Sigmoid colon (tissue), 7 donors: ENCODE data around the gene TTC6. TPM values are rescaled to one million over a fixed set of nuclear protein-coding genes. Genes with fewer than 3 reads are reported as not detected.

Experiments
- DNase-seq: peaks from one replicate; pipeline ENCODE4 v3.0.0-alpha.2; 2019
- H3K27ac ChIP-seq, 4 donors: fragments of 200-600 bp; sonication (generic); one replicate each; pipeline ENCODE4 v1.5.1; 2016 to 2019; ENCODE audit warnings: mild to moderate bottlenecking in 1 of 4
- H3K27me3 ChIP-seq, 3 donors: fragments of 200-600 bp; sonication (generic); one replicate each; pipeline ENCODE4 v1.5.1; 2019; ENCODE audit warnings: mild to moderate bottlenecking in 1 of 3
- H3K36me3 ChIP-seq, 4 donors: fragments of 200-600 bp; sonication (generic); one replicate each; pipeline ENCODE4 v1.5.1; 2016 to 2019
- H3K4me1 ChIP-seq, 4 donors: fragments of 200-600 bp; sonication (generic); one replicate each; pipeline ENCODE4 v1.5.1; 2017 to 2019
- H3K4me3 ChIP-seq, 4 donors: fragments of 200-600 bp; sonication (generic); one replicate each; pipeline ENCODE4 v1.5.1; 2017 to 2019; ENCODE audit warnings: mild to moderate bottlenecking in 2 of 4, moderate library complexity in 1 of 4
- H3K9me3 ChIP-seq, 4 donors: fragments of 200-600 bp in 3 of 4; sonication (generic) in 3 of 4; one replicate each; pipeline versions ENCODE4 v1.5.1 to v1.6.1; 2013 to 2019
- CTCF ChIP-seq, 4 experiments: fragments of 450-650 bp in 3 of 4; fragments of 200-600 bp in 1 of 4; IDR thresholded peaks; one replicate each; pipeline ENCODE4 v1.5.1; 2016 to 2019; ENCODE audit warnings: antibody characterized with exemption in 4 of 4, mild to moderate bottlenecking in 3 of 4, moderate library complexity in 2 of 4
- EP300 ChIP-seq, 4 donors: sonication (generic); formaldehyde crosslinking; IDR thresholded peaks; one replicate each; pipeline ENCODE4 v1.6.1; 2017; ENCODE audit warnings: antibody characterized with exemption in 4 of 4
- POLR2A ChIP-seq, 2 donors: fragments of 450-650 bp; IDR thresholded peaks; one replicate each; pipeline ENCODE4 v1.6.1; 2016; ENCODE audit warnings: antibody characterized with exemption in 2 of 2, mild to moderate bottlenecking in 2 of 2, moderate library complexity in 2 of 2
- POLR2AphosphoS5 ChIP-seq, 4 donors: sonication (generic); formaldehyde crosslinking; IDR thresholded peaks; one replicate each; pipeline ENCODE4 v1.6.1; 2017; ENCODE audit warnings: antibody characterized with exemption in 4 of 4
- WGBS, 2 donors: extraction: QIAGEN DNeasy Blood & Tissue Kit; methylation state at CpG; one replicate each; pipeline ENCODE4 v1.1.7; 2013; 5-methylcytosine and 5-hydroxymethylcytosine counted together
- intact Hi-C: fragments of 100-400 bp; cut with DNase I; formaldehyde crosslinking; loops from one replicate; pipeline ENCODE4 v1.15.1; 2023
- polyA plus RNA-seq, 3 donors: library from polyadenylated mRNA; stranded (reverse); fragments of 200-250 nt; gene quantifications; one replicate each; pipeline ENCODE4 v1.2.3, GENCODE V29; 2013
- total RNA-seq, 4 donors: library from RNA; depleted of rRNA; stranded (reverse); fragments of >200 nt; gene quantifications; one replicate each; pipeline ENCODE4 v1.1.0, GENCODE V29; 2016
- donor health status: healthy with polysubstance abuse.
- donor health status: Bipolar disorder and iron deficiency.
- donor health status: healthy.

The TTC6 gene
- total and polyA plus RNA-seq, 7 donors, result 0.23 to 1.1 TPM; not detected in 5

GRCh38 chr14:37608649-37609048 is 13.2 kb downstream of the TTC6 start:
- Histone ChIP-seq H3K9me3 (peaks cover 0 to 3% (median 0%) of the 10 kb centered on the region in 4 donors), H3K27ac (no peak overlapping the region), H3K27me3 (peaks cover 10 to 91% (median 32%) of the 10 kb centered on the region in 3 donors), H3K4me1 (no peaks in the 10 kb centered on the region), H3K4me3 (no peak overlapping the region), H3K36me3 (no peaks in the 10 kb centered on the region)
- TF ChIP-seq POLR2AphosphoS5 (IDR thresholded peaks at IDR 0.05) (no peak), CTCF (IDR thresholded peaks at IDR 0.05) (no peak), POLR2A (IDR thresholded peaks at IDR 0.05) (no peak), EP300 (IDR thresholded peaks at IDR 0.05) (no peak)
- WGBS, 2 donors, result 76 to 90% methylated on average over 3 of the region's 3 CpGs
- intact Hi-C loops, result no loop called here
- no peak for DNase-seq

DNA sequence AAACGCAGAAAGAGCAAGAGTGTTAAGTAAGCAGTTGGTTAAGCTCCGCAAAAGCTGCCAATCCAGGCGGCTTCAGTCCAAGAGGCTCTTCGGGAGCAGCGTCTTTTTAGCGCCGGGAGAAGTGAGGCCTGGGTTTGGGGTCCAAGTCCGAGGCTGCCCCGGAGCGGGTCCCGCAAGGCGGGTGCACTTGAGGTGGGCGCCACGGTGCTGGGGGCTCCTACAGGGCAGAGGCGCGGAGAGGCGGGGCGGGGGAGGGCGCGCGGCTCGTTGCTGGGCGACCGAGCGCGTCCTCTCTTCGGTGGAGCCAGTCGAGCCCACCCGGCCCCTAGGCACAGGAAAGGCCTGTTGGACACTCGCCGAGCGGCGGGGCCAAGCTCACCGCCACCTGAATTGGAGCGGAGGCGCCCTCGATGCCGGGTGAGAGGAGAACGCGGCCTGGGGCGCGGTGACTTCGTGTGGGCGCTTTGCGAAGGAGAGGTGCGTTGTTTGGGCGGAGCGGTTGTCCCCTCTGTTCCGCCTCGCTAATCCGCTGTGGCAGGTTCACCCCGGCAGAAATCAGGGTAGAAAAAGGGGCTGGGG is 15.6 kb downstream of the TTC6 start:
- Histone ChIP-seq H3K27me3 (peaks cover 10 to 74% (median 20%) of the 10 kb centered on the region in 3 donors), H3K9me3 (peaks cover 6 to 9% (median 8%) of the 10 kb centered on the region in 4 donors), H3K27ac (no peak overlapping the region), H3K36me3 (no peaks in the 10 kb centered on the region), H3K4me3 (no peak overlapping the region), H3K4me1 (no peaks in the 10 kb centered on the region)
- intact Hi-C loops, result no loop called here
- TF ChIP-seq POLR2A (IDR thresholded peaks at IDR 0.05) (no peak), CTCF (IDR thresholded peaks at IDR 0.05) (no peak), EP300 (IDR thresholded peaks at IDR 0.05) (no peak), POLR2AphosphoS5 (IDR thresholded peaks at IDR 0.05) (no peak)
- no peak for DNase-seq
- WGBS, 2 donors, result 38 to 77% methylated on average over 52 of the region's 52 CpGs

DNA sequence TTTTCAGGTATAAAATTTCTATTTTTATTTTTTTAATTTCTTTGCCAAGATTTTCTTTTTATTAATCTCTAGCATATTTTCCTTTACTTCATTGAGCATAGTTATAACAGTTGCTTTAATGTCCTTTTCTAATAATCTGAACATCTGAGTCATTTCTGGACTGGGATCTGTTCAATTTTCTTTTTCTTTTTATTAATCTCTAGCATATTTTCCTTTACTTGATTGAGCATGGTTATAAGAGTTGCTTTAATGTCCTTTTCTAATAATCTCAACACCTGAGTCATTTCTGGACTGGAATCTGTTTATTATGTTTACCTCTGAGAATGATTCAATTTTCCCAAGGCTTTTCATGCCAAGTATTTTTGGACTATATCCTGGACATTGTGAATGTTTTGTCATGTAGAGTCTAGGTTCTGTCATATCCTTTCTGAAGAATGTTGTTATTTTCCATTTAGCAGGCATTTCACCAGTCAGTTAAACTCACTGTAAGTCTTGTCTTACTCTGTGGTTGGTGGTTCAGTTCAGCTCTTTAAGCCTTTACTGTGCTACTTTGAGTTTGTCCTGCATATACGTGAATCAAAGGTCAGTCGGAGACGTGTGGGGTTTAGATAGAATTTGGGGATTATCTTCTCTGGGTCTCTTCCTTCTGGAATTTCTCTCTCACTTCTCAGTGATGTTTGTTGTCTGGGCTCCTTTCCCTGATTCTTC is 20.3 kb downstream of the TTC6 start:
- Histone ChIP-seq H3K36me3 (no peaks in the 10 kb centered on the region), H3K4me1 (no peaks in the 10 kb centered on the region), H3K4me3 (no peak overlapping the region), H3K9me3 (peaks cover 6 to 10% (median 8%) of the 10 kb centered on the region in 4 donors), H3K27me3 (peaks cover 10 to 36% (median 20%) of the 10 kb centered on the region in 3 donors), H3K27ac (no peak overlapping the region)
- intact Hi-C loops, result no loop called here
- no peak for DNase-seq
- TF ChIP-seq POLR2A (IDR thresholded peaks at IDR 0.05) (no peak), POLR2AphosphoS5 (IDR thresholded peaks at IDR 0.05) (no peak), EP300 (IDR thresholded peaks at IDR 0.05) (no peak), CTCF (IDR thresholded peaks at IDR 0.05) (no peak)
- 97% methylated on average over 3 of the region's 3 CpGs for WGBS, 2 donors

DNA sequence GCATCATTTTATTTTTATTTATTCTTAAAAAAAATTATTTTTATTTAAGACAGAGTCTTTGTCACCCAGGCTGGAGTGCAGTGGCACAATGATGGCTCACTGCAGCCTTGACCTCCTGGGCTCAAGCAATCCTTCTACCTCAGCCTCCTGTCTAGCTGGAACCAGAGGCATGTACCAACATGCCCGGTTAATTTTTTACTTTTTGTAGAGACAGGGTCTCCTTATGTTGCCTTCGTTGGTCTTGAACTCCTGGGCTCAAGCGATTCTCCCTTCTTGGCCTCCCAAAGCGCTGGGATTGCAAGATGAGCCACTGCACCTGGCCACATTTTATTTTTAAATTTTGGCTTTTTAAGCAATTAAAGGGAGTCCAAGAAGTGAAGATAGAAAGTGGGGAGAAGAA is 21.4 kb downstream of the TTC6 start:
- Histone ChIP-seq H3K27ac (no peak overlapping the region), H3K36me3 (no peaks in the 10 kb centered on the region), H3K4me3 (no peak overlapping the region), H3K27me3 (peaks cover 3 to 36% (median 15%) of the 10 kb centered on the region in 3 donors), H3K4me1 (no peaks in the 10 kb centered on the region), H3K9me3 (peaks cover 6 to 10% (median 8%) of the 10 kb centered on the region in 4 donors)
- no peak for DNase-seq
- no peak for TF ChIP-seq POLR2AphosphoS5 (IDR thresholded peaks at IDR 0.05)
- no peak for TF ChIP-seq EP300 (IDR thresholded peaks at IDR 0.05)
- no peak for TF ChIP-seq CTCF (IDR thresholded peaks at IDR 0.05)
- TF ChIP-seq POLR2A (IDR thresholded peaks at IDR 0.05), result no peak
- WGBS, 2 donors, result 93 to 94% methylated on average over 4 of the region's 4 CpGs
- intact Hi-C loops, result no loop called here
